HG03196 (cell line): ENCODE measurements around the gene GLOD4.
"Not testable (repeated sequence)": the region's sequence is repeated elsewhere in the genome, so short reads cannot be mapped to it uniquely, and the experiment has no call there.

Experiments
- ATAC-seq: cut with Tn5 transposase; IDR thresholded peaks from one replicate; pipeline ENCODE4 v1.9.1; 2021; ENCODE audit not compliant: unreplicated experiment

GLOD4 gene

GRCh38 chr17:802901-803881, 21.1 kb upstream of the GLOD4 start:
- ATAC-seq, result no peak

- no peak for ATAC-seq
Observed at GRCh38 chr17:802481-802880, 20.4 kb upstream of the GLOD4 start.

DNA sequence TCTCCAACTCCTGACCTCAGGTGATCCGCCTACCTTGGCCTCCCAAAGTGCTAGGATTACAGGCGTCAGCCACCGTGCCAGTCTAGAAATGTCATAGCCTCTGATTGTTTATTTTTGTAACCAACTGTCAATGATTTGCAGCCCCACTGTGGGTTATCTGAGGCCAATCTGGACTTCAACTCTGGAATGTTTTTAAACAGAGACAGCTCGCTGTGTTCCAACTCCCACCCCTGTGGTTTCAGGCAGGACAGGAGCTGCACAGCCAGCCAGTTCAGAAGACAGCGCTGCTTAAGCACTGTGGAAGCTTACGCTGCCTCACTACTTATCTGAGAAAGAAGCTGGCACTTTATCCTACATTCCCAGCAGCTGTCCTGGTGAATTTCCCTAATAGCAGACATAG, 19.6 kb upstream of the GLOD4 start:
- no peak for ATAC-seq

DNA sequence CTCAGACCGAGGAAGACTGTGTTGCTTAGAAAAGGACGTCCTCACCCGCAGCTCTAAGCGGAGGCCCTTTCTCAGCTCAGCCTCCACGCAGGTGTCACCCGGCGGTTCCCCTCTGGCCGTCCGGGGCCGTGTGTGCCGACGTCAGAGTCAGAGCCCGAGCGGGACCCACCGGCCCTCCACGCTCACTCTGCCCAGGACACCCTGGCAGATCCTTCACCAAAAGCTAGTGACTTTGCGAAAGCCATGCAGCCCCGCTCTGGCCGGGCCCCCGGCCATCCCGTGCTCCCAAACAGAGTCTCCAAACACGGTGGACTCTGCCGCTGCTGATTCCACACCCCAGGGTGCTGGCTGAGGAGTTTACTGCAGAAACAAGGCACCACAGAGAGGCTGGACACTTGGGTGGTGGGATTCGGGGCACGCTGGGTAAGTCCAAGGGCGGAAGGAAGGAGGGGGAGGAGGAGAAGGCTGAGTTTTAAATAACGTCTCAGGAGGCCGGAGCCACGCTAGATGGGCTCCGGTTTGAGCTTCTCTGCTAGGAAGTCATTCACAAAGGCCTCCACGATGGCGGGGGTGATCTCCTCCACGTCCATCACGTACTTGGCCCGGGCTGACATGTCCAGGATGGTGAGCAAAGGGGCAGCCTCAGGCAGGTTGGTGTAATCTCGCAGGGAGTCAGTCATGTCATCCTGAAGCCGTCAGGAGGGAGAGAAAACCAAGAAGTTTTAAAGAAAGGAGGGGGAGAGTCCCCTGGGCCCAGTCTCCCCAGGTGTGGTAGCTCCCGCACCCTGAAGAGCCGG, 18.6 kb upstream of the GLOD4 start:
- no peak for ATAC-seq

GRCh38 chr17:799261-799660, 17.2 kb upstream of the GLOD4 start:
- ATAC-seq, result no peak

DNA sequence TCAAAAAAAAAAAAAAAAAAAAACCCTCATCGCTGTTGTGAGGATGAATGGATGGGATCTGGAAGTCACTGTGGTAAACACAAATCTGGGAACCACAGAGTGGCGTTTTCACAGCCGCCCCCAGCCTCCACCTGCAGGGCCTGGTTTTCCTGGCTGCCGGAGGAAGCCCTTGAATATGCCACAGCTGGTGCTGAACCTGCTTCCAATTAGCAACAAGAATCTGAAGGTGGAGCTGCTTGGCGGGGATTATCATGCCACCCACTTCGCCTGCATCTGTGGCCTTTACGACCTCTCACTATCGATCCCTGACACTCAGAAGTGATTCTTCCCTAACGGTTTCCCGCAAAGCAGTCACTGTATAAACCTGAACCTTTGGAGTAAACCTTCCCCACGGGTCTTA, 16.2 kb upstream of the GLOD4 start:
- ATAC-seq, result no peak

DNA sequence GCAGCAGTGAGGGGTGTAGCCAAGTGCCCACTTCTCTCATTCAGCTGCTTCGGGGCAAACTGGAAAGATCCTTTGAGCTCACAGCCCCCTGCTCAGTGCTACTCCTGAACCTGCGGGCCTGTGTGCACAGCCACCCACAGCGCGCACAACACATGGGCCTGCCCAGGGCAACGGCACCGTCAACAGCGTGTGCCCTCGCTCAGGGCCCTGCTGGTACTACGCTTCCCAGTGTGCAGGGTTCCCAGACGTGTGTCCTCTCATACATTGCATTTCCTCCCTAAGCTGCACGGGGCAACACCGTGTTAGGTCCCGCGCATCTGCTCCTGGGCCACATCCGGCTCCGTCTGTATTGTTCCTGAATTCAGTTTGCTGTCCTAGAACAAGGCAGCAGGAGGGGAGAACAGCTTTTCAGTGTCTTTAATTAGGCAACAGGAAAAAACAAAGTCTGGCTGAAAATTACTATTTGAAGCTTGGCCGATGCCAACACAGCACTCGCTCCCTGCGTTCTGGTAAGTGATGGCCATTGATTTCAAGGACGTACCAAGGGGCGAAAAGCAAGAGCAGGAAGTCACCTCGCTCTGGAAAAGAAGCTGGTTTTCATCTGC, 15.3 kb upstream of the GLOD4 start:
- no peak for ATAC-seq

DNA sequence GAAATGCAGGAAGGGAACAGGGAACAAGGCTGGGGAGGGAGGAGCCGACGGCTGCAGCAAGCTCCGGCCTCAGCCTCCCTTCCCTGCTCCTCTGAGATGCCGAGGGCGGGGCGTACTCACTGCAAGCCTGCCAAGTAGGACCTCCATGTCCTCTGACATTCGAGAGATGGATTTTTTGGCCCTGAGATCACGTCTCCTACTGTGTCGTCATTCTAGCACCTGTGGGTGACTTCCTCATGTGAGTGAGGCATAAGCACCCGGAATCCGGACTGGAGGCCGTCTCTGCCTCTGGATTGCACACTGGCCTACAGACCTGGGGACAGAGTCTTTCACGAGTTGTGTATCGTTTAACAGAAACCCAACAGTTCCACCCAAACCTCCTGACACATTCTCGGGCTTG, 14.5 kb upstream of the GLOD4 start:
- ATAC-seq, result no peak

- no peak for ATAC-seq
Observed at GRCh38 chr17:795721-796120, 13.6 kb upstream of the GLOD4 start.

DNA sequence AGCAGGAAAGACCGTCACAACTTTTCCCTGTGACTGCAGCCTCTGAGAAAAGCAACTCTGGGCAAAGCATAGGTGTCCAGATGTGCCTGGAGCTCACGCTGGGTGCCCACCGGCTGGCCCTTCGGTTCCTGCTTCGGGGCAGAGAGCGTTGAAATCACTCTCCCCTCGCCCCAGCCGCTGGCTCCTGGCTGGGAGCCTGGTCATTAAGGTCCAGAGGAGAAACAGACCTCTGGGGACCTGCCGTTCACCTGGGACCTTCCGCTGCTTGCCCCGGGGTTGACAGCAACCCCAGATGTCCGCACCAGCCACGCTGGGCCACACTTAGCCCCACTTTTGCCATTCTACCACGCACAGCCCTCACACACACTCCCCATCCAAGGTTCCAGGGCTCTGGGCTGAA, 13.2 kb upstream of the GLOD4 start:
- no peak for ATAC-seq

GRCh38 chr17:794876-795275, 12.8 kb upstream of the GLOD4 start:
- no peak for ATAC-seq

DNA sequence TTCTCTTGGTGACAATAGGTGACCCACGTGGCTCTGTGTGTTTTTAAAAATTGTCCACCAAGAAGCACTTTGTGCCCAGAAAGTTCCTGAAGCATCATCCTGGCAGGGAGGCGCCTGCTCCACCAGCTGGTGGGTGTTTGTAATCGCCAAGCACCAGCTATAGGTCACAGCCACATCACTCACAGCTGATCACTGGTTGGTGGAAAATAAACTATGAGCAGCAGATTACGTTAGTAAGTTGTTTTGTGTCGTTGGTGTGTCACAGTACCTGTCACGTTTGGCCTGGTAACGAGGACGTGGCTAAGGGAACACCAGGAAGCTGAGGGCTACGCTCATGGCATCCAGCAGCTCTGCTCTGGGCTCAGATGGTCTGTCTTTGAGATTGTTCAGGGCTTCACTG, 10.2 kb upstream of the GLOD4 start:
- no peak for ATAC-seq

DNA sequence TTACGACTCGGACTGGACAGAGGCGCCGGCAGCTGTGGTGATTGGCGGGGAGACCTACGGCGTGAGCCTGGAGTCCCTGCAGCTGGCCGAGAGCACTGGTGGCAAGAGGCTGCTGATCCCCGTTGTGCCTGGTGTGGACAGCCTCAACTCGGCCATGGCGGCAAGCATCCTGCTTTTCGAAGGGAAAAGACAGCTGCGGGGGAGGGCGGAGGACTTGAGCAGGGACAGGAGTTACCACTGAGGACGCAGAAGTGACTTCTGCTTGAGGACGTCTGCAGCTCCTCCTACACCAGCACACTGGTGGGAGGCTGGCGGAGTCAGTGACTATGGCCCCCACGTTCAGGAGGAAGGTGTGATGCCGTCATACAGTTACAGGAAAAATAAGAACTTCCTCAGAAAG, 9.7 kb upstream of the GLOD4 start:
- no peak for ATAC-seq

- not testable (repeated sequence) for ATAC-seq
Observed at GRCh38 chr17:790874-791247, 8.8 kb upstream of the GLOD4 start.

- not testable (repeated sequence) for ATAC-seq
Observed at GRCh38 chr17:789931-790873, 8.1 kb upstream of the GLOD4 start.

DNA sequence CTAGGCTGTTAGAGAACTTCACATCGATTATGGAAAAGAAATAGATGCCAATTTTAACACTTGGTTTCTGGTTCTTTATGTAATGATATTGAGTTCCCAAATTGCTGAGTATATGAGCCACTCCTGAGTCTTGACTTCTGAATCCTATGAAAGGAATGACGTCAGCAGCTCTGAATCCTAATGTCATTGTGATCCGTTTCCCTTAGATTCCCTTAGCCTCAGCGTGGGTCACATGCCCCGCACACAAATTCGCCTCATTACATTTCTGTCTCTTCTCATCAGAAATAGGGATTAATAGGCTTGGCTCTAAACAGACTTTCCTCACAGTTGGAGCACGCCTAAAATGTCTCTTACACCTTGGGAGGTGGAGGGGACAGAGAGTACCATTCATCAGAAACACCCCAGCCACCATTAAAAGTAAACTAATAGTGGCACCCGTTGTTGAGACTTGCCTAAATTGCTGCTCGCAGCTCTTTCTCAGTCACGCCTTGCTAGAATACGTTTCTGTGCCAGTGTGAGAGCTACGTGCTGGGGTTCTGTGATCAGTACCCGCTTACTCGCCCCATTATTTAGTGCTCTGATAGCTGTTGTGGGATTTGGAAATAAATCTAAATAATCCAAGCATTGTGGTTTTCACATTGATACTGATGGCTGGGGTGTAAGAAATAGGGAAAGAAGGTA, 7.2 kb upstream of the GLOD4 start:
- no peak for ATAC-seq

GRCh38 chr17:788551-788950, 6.5 kb upstream of the GLOD4 start:
- no peak for ATAC-seq

GRCh38 chr17:787641-788221, 5.7 kb upstream of the GLOD4 start:
- ATAC-seq, result no peak

GRCh38 chr17:785901-786300, 3.8 kb upstream of the GLOD4 start:
- ATAC-seq, result not testable (repeated sequence)

GRCh38 chr17:784143-784542, 2.1 kb upstream of the GLOD4 start:
- ATAC-seq, result no peak
